Large intestine (tissue), 3 donors: ENCODE measurements around the gene HIVEP1. TPM values are rescaled to one million over a fixed set of nuclear protein-coding genes. Genes with fewer than 3 reads are reported as not detected.

Experiments
- DNase-seq, 2 donors: peaks; one replicate each; pipeline versions ENCODE4 v3.0.0 to v3.0.0-alpha.2; 2013
- H3K27ac ChIP-seq: one replicate; pipeline ENCODE4 v1.5.1; 2013; ENCODE audit warnings: low read length
- H3K27me3 ChIP-seq: 2 replicates; pipeline ENCODE4 v1.6.1; 2013; ENCODE audit warnings: low read length; ENCODE audit not compliant: control insufficient read depth, insufficient read depth
- H3K36me3 ChIP-seq: 2 replicates; pipeline ENCODE4 v1.6.1; 2013; ENCODE audit warnings: low read length; ENCODE audit not compliant: control insufficient read depth, insufficient read depth
- H3K4me1 ChIP-seq: one replicate; pipeline ENCODE4 v1.6.1; 2013; ENCODE audit warnings: low read length; ENCODE audit not compliant: control insufficient read depth, insufficient read depth
- H3K4me3 ChIP-seq: one replicate; pipeline ENCODE4 v1.5.1; 2013; ENCODE audit warnings: low read length
- H3K9me3 ChIP-seq: one replicate; pipeline ENCODE4 v1.6.1; 2013; ENCODE audit warnings: mild to moderate bottlenecking, low read depth, low read length, moderate library complexity; ENCODE audit not compliant: control insufficient read depth
- WGBS: methylation state at CpG from one replicate; pipeline ENCODE4 v1.1.5; 2013; ENCODE audit warnings: low lambda C conversion rate; ENCODE audit not compliant: insufficient coverage; 5-methylcytosine and 5-hydroxymethylcytosine counted together
- polyA plus RNA-seq: library from polyadenylated mRNA; unstranded; fragments of 120-200 nt; gene quantifications from one replicate; pipeline ENCODE4 v1.2.1, GENCODE V29; 2013

Gene HIVEP1
- polyA plus RNA-seq, 1 donor = 24.2 TPM

GRCh38 chr6:12134581-12134980, 122.5 kb downstream of the HIVEP1 start:
- Histone ChIP-seq H3K27ac (no peak overlapping the region), H3K27me3 (no peaks in the 10 kb centered on the region), H3K4me1 (no peaks in the 10 kb centered on the region), H3K9me3 (peaks cover 5% of the 10 kb centered on the region), H3K36me3 (peaks cover 27% of the 10 kb centered on the region), H3K4me3 (no peak overlapping the region)
- WGBS = no CpG with 5 or more reads among the region's 1 CpG
- DNase-seq = no peak

- no CpG with 5 or more reads among the region's 2 CpGs for WGBS
- Histone ChIP-seq H3K27ac (no peak overlapping the region), H3K4me3 (no peak overlapping the region), H3K9me3 (peaks cover 5% of the 10 kb centered on the region), H3K36me3 (peaks cover 31% of the 10 kb centered on the region), H3K4me1 (no peaks in the 10 kb centered on the region), H3K27me3 (no peaks in the 10 kb centered on the region)
- no peak for DNase-seq
Observed at GRCh38 chr6:12134991-12135390, 122.9 kb downstream of the HIVEP1 start.

GRCh38 chr6:12136905-12137304, 124.8 kb downstream of the HIVEP1 start:
- peaks cover 5% of the 10 kb centered on the region for H3K9me3 ChIP-seq
- H3K27me3 ChIP-seq = no peaks in the 10 kb centered on the region
- H3K36me3 ChIP-seq = peaks cover 35% of the 10 kb centered on the region
- no peaks in the 10 kb centered on the region for H3K4me1 ChIP-seq
- WGBS = 97% methylated on average over 4 of the region's 4 CpGs
- H3K4me3 ChIP-seq = no peak overlapping the region
- no peak for DNase-seq
- H3K27ac ChIP-seq = no peak overlapping the region

- Histone ChIP-seq H3K27ac (no peak overlapping the region), H3K4me1 (no peaks in the 10 kb centered on the region), H3K36me3 (peaks cover 35% of the 10 kb centered on the region), H3K27me3 (no peaks in the 10 kb centered on the region), H3K9me3 (peaks cover 5% of the 10 kb centered on the region), H3K4me3 (no peak overlapping the region)
- DNase-seq = no peak
- 88% methylated on average over 1 of the region's 1 CpG for WGBS
Observed at GRCh38 chr6:12137480-12137879, 125.4 kb downstream of the HIVEP1 start.

- no peaks in the 10 kb centered on the region for H3K27me3 ChIP-seq
- no peaks in the 10 kb centered on the region for H3K4me1 ChIP-seq
- DNase-seq = no peak
- peaks cover 35% of the 10 kb centered on the region for H3K36me3 ChIP-seq
- H3K9me3 ChIP-seq = peaks cover 5% of the 10 kb centered on the region
- H3K27ac ChIP-seq = no peak overlapping the region
- no peak overlapping the region for H3K4me3 ChIP-seq
- no CpG with 5 or more reads among the region's 1 CpG for WGBS
Observed at GRCh38 chr6:12138381-12138780, 126.3 kb downstream of the HIVEP1 start.

- no CpG with 5 or more reads among the region's 4 CpGs for WGBS
- DNase-seq = no peak
- no peak overlapping the region for H3K4me3 ChIP-seq
- peaks cover 35% of the 10 kb centered on the region for H3K36me3 ChIP-seq
- no peaks in the 10 kb centered on the region for H3K4me1 ChIP-seq
- H3K27ac ChIP-seq = no peak overlapping the region
- no peaks in the 10 kb centered on the region for H3K27me3 ChIP-seq
- H3K9me3 ChIP-seq = peaks cover 5% of the 10 kb centered on the region
Observed at GRCh38 chr6:12138936-12139335, 126.8 kb downstream of the HIVEP1 start.

- Histone ChIP-seq H3K27me3 (no peaks in the 10 kb centered on the region), H3K9me3 (no peaks in the 10 kb centered on the region), H3K4me3 (no peak overlapping the region), H3K4me1 (no peaks in the 10 kb centered on the region), H3K36me3 (peaks cover 5% of the 10 kb centered on the region), H3K27ac (no peak overlapping the region)
- DNase-seq = no peak
- WGBS = no CpG with 5 or more reads among the region's 6 CpGs
Observed at GRCh38 chr6:12147557-12148316, 135.6 kb downstream of the HIVEP1 start.

- Histone ChIP-seq H3K4me3 (no peak overlapping the region), H3K27me3 (no peaks in the 10 kb centered on the region), H3K27ac (no peak overlapping the region)
Observed at GRCh38 chr6:12148317-12148801, 136.2 kb downstream of the HIVEP1 start.

GRCh38 chr6:12148841-12149240, 136.7 kb downstream of the HIVEP1 start:
- peaks cover 5% of the 10 kb centered on the region for H3K36me3 ChIP-seq
- H3K27me3 ChIP-seq = no peaks in the 10 kb centered on the region
- no peak for DNase-seq
- no peaks in the 10 kb centered on the region for H3K4me1 ChIP-seq
- no peak overlapping the region for H3K4me3 ChIP-seq
- H3K27ac ChIP-seq = no peak overlapping the region
- no CpG with 5 or more reads among the region's 4 CpGs for WGBS
- H3K9me3 ChIP-seq = no peaks in the 10 kb centered on the region

More at GRCh38 chr6:12148317-12148801, 136.2 kb downstream of the HIVEP1 start:
- Histone ChIP-seq H3K36me3 (peaks cover 5% of the 10 kb centered on the region), H3K9me3 (no peaks in the 10 kb centered on the region), H3K4me1 (no peaks in the 10 kb centered on the region)
- WGBS = no CpG with 5 or more reads among the region's 3 CpGs
- DNase-seq = no peak

GRCh38 chr6:12149944-12150510, 137.9 kb downstream of the HIVEP1 start:
- Histone ChIP-seq H3K4me1 (no peaks in the 10 kb centered on the region), H3K4me3 (no peak overlapping the region), H3K27ac (no peak overlapping the region), H3K27me3 (no peaks in the 10 kb centered on the region), H3K9me3 (no peaks in the 10 kb centered on the region), H3K36me3 (peaks cover 8% of the 10 kb centered on the region)
- no peak for DNase-seq
- 65% methylated on average over 6 of the region's 11 CpGs for WGBS
